PC-3 (cell line): Measurements from ENCODE around the gene PDZD7.

ENCODE experiments used
- EZH2 ChIP-seq: fragments of 300-600 bp; sonication (generic); IDR thresholded peaks from one replicate; pipeline ENCODE4 v1.6.1; 2017; ENCODE audit warnings: antibody characterized with exemption, mild to moderate bottlenecking, low read length; ENCODE audit not compliant: unreplicated experiment
- EZH2phosphoT487 ChIP-seq: fragments of 300-600 bp; sonication (generic); IDR thresholded peaks from 2 replicates; pipeline ENCODE4 v1.6.1; 2018; ENCODE audit warnings: mild to moderate bottlenecking, antibody characterized with exemption, low read length, borderline replicate concordance
- TF ChIP-seq, protein P1 (sequence below): fragments of 300-600 bp; sonication (generic); conservative IDR thresholded peaks from 2 replicates; pipeline ENCODE4 v1.5.1; 2017; ENCODE audit warnings: antibody characterized with exemption, low read depth, mild to moderate bottlenecking, low read length

DNA sequence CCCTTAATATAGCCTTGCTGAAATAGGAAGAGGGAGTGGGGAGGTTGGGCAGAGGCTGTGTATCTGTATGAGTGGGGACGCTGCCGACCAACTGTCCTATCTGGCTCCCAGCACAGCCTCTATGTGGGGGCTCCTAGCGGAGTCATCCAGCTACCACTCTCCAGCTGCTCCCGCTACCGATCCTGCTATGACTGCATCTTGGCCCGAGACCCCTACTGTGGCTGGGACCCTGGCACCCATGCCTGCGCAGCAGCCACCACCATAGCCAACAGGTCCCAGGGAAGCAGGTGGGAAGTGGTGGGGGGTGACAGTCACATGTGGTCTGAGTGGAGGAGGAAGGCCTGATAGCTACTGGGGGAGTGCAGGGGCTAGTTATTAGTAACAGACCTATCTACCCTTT lies 50.2 kb downstream of the PDZD7 start:
- TF ChIP-seq EZH2phosphoT487 (no peak), EZH2 (no peak)
- TF ChIP-seq, protein P1, sequence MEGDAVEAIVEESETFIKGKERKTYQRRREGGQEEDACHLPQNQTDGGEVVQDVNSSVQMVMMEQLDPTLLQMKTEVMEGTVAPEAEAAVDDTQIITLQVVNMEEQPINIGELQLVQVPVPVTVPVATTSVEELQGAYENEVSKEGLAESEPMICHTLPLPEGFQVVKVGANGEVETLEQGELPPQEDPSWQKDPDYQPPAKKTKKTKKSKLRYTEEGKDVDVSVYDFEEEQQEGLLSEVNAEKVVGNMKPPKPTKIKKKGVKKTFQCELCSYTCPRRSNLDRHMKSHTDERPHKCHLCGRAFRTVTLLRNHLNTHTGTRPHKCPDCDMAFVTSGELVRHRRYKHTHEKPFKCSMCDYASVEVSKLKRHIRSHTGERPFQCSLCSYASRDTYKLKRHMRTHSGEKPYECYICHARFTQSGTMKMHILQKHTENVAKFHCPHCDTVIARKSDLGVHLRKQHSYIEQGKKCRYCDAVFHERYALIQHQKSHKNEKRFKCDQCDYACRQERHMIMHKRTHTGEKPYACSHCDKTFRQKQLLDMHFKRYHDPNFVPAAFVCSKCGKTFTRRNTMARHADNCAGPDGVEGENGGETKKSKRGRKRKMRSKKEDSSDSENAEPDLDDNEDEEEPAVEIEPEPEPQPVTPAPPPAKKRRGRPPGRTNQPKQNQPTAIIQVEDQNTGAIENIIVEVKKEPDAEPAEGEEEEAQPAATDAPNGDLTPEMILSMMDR: no peak
